NOMO-1 (cell line): ENCODE measurements around the gene PLS1.

Experiments used
- DNase-seq, 2 experiments: peaks; one replicate each; lab custom pipeline; 2025; ENCODE audit not compliant: unreplicated experiment in 2 of 2; lab: John Stamatoyannopoulos, UW

PLS1 gene

GRCh38 chr3:142754494-142754893 lies 158.3 kb downstream of the PLS1 start:
- no peak for DNase-seq
